GM19463 (cell line): ENCODE results near the gene PRDX5.
"Not testable (repeated sequence)": the region's sequence is repeated elsewhere in the genome, so short reads cannot be mapped to it uniquely, and the experiment has no call there.

Experiments used
- ATAC-seq: cut with Tn5 transposase; IDR thresholded peaks from one replicate; pipeline ENCODE4 v1.9.1; 2021; ENCODE audit warnings: mild to moderate bottlenecking, moderate library complexity; ENCODE audit not compliant: unreplicated experiment

Gene PRDX5

DNA sequence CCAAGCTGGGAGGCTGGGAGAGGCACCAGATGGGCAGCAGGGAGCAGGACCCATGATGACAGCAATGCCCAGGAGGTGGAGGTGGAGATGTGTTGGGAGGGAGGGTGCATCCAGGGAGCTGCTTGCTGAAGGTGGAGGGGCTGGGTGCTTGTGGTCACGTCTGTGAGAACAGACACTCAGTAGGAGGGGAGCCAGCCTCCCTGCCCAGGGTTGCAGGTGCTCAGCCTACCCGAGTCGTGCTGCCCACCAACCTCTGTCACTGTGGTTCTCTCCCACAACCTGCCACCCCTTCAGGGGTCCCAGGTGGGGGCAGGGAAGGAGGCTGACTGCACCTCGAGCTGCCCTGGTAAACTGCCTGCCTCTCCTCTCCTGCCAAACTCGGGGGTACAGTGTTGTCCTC is 5.5 kb downstream of the PRDX5 start:
- no peak for ATAC-seq

DNA sequence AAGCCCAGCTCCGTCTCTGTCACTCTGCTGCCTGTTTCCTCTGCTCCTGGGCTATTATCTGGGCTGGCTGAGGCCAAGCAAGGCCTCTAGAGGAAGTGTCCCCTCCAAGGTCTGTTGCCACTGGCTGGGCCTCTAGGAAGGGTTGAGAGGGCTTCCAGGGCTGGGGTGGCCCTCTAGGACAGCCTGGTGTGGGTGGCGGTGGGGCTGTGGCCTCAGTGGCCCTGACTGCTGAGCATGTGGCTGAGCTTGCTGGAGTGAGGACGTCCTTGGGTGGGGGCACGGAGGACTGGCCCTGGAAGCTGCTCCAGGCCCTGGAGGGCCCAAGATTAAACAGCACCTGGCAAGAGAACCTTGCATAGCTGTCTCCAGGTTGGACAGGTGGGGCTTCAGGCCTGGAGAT is 6.1 kb downstream of the PRDX5 start:
- not testable (repeated sequence) for ATAC-seq

DNA sequence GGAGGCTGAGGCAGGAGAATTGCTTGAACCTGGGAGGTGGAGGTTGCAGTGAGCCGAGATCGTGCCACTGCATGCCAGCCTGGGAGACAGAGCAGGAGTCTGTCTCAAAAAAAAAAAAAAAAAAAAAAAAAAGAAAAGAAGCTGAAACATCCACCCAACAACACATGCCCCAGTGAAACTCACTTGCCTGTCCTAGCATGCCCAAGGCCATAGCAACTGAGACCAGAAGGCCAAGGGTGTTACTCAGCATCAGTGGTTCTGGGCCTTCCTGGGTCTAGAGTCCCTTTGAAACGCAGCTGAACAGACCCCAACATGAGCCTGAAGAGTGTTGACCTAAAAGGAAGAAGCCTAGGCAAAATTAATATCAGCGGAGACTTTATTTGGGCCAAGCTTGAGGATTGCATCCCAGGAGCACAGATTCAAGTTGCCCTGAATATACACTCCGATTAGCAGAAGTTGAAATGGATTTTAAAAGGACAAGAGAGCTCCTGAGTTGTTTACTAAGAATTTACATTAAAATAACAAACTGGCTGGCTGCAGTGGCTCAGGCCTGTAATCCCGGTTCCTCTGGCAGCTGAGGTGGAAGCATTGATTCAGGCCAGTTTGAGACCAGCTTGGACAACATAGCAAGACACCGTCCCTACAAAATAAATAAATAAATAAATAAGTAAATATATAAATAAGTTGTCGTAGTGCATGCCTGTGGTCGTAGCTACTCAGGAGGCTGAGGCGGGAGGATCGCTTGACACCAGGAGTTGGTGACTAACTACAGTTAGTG is 7.0 kb downstream of the PRDX5 start:
- no peak for ATAC-seq

DNA sequence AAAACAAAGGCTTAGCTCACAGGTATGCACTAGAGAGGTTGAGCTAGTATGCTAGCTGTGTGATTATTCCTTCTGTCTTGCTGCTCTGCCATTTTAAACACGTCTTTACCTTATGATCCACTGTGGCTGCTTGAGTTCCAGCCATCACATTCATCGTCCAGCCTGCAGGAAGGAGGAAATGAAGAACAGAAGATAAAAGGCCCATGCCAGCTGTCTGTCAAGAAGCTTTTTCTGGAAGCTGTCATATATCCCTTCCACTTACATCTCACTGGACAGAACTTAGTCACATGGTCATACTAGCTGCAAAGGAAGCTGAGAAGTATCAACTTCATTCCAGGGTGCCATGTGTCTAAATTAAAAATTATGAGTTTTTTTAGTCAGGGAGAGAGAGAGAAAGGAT is 9.5 kb downstream of the PRDX5 start:
- no peak for ATAC-seq

DNA sequence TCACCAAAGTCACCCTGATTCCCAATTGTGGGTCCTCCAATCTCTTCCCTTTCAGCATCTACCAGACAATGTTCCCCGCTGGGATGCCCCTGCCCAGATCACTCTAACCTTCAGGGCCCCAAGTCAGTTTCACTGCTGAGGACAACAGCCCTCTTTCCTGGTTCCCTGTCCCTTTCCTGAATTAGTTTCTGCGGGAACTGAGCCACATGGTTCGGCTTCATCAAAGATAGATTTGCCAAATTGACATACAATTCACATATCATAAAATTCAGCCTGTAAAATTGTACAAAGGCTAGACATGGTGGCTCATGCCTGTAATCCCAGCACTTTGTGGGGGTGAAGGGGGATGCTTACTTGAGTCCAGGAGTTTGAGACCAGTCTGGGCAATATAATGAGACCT is 10.1 kb downstream of the PRDX5 start:
- no peak for ATAC-seq

DNA sequence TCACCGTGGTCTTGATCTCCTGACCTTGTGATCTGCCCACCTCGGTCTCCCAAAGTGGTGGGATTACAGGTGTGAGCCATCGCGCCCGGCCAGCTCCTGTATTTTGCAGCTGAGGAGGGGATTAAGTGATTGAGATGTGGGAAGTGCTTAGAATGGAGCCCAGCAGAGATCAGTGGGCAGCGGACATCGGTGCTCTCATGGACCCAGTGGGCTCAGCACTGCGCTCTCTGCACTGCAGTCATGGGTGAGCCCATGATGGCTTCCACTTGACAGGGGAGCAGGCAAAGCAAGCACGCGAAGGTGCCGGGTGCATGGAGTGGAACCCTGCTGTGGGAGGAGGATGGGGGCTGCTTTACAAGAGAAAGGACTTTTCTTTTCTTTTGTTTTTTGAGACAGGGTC is 13.0 kb downstream of the PRDX5 start:
- no peak for ATAC-seq

DNA sequence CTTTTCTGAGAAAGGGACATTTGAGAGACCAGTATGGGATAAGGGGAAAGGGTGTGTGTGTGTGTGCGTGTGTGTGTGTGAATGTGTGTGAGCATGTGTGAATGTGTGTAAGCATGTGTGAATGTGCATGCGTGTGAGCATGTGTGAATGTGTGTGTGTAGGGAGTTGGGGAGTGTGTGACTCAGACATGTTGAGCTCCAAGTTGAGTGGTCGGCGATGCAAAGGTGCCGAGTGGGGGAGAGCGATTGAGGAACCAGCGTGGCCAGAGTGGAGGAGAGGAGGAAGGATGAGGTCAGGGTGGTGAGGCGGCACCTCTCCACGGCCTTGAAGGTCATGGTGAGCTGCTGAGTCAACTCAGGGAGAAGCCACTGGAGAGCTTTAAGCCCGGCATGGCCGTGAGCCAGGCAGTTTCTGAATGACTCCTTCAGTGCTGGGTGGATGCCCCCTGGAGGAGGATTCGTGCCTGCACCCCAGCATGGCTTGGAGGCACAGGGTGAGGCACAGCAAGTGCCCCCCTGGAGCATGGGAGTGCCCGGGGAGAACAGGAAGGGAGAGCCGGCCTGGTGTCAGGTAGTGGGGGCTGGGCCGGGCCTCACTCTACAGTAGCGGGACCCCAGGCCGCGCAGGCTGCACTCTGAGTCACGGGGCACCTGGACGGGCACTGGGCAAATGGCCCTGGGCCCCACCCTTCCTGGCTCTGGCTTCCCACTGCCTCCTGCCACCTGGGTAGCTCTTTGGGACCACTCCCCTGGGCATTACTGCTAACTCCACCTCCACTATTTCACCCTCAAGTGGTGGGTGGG is 13.8 kb downstream of the PRDX5 start:
- peak; percentile 52 for ATAC-seq

DNA sequence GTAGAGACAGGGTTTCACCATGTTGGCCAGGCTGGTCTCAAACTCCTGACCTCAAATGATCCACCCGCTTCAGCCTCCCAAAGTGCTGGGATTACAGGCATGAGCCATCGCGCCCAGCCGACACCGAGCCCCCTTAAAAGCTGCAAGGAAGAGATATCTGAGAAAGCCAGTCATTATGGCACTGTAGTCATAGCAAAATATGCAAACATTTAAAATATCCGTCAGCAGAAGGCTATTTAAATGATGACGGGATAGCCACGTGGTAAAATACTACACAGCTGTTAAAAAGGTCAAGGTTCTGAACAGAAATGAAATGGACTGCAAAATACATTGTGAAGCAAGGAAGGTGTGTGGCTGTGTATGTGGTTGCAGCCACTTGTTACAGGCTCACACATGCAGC is 15.6 kb downstream of the PRDX5 start:
- no peak for ATAC-seq

DNA sequence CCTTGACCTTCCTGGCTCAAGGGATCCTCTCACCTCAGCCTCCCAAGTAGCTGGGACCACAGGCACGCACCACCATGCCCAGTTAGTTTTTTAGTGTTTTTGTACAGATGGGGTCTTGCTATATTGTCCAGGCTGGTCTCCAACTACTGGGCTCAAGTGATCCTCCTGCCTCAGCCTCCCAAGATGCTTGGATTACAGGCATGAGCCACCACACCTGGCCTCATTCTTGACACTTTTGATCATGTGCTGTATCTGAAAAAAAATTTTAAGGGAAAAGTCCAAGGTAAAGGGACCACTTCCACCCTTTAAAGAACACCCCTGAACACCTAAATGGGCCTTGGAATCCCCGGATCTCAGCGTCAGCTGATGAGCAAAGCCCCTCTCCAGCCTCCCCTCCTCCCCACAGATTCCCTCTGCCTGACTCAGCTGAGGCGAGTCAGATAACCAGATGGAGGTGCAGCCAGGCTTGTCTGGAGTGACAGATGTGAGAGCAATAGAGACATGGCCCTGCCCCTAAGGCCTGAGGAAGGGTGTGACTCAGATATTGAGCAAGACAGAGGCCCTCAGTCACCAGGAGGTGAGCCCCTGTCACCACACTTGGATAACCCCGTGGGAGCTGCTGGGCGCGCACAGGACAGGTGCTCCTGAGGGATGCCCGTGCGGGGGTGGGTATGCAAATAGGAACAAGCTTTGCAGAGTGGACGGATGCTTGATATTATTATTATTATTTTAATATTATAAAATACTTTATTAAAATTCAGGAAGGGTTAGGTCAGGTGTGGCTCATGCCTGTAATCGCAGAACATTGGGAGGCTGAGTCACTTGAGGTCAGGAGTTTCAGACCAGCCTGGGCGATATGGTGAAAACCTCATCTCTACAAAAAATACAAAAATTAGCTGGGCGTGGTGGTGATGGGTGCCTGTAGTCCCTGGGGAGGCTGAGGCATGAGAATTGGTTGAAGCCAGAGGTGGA is 17.1 kb downstream of the PRDX5 start:
- peak; percentile 78 for ATAC-seq

DNA sequence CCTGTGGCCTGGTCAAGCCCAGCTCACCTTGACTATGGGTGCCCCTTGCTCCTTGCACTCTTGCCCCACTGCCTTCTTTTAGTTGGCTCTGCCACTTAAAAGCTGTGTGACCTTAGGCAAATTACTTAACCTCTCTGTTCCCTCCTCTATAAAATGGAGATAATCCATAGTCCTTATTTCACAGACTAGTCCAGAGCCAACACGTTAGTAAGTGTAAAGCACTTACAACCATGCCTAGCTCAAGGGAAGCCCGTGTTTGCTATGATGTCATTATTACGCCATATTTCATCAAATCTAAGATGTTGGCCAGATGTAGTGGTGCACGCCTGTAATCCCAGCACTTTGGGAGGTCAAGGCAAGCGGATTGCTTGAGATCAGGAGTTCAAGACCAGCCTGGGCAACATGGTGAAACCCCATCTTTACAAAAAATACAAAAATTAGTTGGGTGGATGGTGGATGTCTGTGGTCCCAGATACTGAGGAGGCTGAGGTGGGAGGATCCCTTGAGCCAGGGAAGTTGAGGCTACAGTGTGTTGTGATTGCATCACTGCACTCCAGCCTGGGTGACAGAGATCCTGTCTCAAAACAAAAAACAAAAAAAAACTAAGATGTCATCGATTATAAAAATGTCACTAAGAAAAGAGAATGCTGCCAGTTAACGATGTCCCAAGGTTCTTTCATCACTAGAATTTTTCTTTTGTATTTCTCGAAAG is 19.8 kb downstream of the PRDX5 start:
- no peak for ATAC-seq

DNA sequence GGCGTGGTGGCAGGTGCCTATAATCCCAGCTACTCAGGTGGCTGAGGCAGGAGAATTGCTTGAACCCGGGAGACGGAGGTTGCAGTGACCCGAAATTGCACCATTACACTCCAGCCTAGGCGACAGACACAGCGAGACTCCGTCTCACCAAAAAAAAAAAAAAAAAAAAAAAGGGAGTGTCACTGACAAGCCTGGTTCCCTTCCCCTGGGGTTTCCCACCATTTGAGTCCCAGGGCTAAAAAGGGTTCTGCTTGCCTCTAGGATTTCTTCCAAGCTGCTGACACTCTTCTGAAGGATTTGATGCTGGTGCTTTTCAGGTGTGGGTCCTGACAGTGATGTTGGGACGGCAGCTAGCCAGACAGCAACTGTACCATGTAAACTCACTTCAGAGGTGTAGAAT is 20.8 kb downstream of the PRDX5 start:
- no peak for ATAC-seq

DNA sequence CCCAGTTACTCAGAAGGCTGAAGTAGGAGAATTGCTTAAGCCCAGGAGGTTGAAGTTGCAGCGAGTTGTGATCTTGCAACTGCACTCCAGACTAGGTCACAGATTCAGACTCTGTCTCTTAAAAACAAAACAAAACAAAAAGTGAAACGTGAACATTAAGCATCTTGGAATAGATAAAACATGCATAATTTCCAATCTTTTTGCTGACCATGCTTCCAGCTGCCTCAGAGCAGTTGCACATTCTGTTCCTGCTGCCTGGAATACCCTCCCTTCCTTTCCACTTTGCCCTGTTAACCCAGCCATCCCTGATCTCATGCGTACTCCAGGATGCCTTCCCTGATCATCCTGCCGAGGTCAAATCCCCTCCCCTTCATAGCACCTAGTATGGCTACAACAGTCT is 21.4 kb downstream of the PRDX5 start:
- no peak for ATAC-seq

DNA sequence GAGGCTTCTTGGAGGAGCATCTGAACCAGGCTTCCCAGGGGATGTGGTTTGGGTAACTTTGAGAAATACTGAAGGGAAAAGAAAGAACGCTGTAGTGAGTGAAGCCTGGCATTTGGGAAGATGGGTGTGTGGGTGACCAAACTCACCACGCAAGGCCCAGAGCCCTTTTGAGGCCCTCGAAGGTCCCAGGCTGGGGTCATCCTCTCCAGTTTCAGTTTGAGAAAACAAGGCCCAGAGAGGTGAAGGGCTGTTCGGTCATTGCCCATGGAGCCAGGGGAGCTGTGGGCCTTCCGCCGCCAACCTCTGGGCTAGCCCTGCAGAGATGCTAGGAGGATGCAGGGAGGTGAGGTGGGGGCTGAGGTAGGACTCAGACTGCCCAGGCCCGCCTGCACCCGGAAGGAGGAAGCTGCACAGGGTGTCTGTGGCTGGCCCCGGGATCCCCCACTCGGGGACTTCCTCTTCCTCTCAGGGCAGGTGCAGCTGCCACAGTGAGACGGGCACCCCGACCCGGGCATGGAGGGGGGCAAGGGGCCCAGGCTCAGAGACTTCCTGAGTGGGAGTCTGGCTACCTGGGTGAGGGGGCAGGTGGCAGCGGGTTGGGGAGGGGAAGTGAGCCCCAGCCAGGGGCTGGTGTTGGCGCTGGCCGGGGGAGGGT is 22.0 kb downstream of the PRDX5 start, which contains the start of gene CCDC88B:
Gene CCDC88B (plus strand): TSS at position 451 of the 655 bp plus-strand sequence. CDS start 63 bp downstream, at position 514.
- ATAC-seq, result peak; percentile 54

DNA sequence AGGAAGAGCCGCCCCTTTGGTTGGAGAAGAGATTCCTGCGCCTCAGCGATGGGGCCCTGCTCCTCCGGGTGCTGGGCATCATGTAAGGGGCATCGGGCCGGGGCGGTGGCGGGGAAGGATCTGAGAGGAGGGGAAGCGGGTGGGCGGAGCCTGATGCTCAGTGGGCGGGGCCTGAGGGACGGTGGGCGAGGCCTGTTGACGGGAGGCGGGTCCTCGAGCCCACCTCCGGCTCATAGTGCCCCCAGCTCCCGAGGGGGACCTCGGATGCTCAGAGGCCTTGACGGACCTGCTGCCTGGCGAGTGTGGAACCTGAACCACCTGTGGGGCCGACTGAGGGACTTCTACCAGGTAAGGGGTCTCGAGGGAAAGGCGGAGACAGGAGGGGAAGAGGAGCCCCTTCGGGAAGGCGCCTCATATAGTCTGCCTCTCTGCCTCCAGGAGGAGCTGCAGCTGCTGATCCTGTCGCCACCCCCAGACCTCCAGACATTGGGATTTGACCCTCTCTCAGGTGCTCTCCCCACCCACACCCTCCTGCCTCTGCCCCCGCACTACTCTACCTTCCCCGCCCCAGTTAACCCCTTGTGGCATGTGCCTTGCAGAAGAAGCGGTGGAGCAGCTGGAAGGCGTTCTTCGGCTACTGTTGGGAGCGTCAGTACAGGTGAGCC is 22.9 kb downstream of the PRDX5 start:
- no peak for ATAC-seq

DNA sequence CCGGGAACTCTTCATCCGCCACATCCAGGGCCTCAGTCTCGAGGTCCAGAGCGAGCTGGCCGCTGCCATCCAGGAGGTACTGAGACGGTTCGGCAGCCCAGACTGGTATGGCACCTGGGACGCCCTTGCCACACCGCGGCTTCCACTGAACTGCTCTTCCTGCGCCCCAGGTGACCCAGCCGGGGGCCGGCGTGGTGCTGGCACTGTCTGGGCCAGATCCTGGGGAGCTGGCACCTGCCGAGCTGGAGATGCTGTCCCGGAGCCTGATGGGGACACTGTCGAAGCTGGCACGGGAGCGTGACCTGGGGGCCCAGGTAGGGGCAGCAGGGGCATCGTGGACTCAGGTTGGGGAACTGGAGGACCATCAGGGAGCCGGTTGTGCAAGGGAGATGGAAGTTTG is 23.5 kb downstream of the PRDX5 start:
- ATAC-seq, result no peak

DNA sequence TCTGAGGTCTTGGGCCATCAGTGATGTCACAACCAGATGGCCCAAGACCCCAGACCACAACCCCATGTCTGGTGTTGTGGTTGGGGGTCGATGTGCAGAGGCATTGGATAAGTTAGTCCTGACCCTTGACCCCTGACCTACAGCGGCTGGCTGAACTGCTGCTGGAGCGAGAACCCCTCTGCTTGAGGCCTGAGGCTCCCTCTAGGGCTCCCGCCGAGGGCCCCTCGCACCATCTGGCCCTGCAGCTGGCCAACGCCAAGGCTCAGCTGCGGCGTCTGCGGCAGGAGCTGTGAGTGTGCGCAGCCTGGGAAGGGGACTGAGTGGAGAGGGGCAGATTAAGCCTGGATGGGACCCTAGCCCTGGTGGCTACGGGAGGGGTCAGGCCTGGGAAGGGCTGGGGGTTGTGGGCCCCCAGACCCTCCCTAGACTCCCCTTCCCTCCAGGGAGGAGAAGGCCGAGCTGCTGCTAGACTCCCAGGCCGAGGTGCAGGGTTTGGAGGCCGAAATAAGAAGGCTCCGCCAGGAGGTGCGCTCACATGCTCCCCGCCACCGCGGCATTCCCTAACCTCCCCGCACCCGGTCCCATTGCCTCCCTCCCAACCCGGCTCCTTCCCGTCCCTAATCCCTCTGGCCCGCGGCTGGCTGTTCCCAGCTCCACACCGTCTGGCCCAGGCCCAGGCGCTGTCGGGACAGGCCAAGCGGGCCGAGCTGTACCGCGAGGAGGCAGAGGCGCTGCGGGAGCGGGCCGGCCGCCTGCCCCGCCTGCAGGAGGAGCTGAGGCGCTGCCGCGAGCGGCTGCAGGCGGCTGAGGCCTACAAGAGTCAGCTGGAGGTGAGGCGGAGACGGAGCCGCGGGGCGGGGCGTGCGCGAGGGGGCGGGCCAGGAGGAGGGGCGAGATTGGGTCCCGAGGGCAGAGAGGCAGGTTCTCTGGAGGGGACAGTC is 24.2 kb downstream of the PRDX5 start:
- ATAC-seq, result no peak

DNA sequence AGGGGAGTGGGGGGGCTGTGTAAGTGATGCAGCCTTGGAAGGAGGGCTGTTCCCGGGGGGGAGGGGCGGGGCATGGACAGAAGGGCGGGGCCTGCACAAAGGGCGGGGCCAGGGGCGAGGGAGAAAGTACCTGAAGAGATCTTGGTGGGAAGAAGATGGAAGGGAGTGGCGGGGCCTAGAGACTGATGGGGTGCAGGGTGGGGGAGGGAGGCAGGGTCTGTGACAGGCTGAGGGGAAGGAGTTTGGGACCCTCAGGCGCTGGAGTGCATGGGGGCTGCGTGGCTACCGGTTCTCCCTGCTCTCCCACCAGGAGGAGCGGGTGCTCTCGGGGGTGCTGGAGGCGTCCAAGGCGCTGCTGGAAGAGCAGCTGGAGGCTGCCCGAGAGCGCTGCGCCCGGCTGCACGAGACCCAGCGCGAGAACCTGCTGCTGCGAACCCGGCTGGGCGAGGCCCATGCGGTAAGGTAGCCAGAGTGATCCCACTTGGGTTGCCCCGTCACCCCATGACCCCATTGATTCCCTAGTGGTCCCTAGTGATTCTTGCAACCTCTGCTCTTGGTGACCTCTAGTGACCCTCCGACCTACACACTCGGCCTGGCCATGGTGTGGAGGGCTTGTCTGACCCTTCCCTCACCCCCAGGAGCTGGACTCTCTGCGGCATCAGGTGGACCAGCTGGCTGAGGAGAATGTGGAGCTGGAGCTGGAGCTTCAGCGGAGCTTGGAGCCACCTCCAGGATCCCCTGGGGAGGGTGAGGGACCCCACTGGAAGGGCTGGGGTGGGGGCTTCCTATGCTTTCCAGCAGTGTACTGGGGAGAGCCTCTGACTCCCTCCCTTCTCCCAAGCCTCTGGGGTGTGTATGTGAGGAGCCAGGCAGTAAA is 25.2 kb downstream of the PRDX5 start:
- no peak for ATAC-seq
